ENCODE measurements around the gene NAALADL2.
"Not testable (repeated sequence)": the region's sequence is repeated elsewhere in the genome, so short reads cannot be mapped to it uniquely, and the experiment has no call there.

DNA sequence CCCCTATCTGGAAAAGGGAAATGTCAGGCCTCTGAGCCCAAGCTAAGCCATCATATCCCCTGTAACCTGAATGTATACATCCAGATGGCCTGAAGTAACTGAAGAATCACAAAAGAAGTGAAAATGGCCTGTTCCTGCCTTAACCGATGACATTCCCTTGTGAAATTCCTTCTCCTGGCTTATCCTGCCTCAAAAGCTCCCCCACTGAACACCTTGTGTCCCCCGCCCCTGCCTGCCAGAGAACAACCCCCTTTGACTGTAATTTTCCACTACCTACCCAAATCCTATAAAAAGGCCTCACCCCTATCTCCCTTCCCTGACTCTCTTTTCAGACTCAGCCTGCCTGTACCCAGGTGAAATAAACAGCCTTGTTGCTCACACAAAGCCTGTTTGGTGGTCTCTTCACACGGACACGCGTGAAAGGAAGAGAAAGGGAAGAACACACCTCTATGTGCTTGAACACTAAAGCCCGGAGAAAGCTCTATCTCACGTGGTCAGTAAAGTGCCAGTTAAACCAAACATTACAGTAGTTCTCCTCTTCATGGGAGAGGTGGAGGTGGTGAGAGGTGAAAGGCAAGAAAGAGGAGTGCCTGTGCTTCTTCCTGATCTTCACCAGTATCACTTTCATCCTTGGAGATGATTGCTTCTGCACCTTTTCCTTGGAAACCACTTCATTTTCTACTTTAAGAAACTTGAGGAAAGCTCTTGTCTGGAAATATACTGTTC lies 963.8 kb downstream of the NAALADL2 start:
- TF ChIP-seq, protein P1, sequence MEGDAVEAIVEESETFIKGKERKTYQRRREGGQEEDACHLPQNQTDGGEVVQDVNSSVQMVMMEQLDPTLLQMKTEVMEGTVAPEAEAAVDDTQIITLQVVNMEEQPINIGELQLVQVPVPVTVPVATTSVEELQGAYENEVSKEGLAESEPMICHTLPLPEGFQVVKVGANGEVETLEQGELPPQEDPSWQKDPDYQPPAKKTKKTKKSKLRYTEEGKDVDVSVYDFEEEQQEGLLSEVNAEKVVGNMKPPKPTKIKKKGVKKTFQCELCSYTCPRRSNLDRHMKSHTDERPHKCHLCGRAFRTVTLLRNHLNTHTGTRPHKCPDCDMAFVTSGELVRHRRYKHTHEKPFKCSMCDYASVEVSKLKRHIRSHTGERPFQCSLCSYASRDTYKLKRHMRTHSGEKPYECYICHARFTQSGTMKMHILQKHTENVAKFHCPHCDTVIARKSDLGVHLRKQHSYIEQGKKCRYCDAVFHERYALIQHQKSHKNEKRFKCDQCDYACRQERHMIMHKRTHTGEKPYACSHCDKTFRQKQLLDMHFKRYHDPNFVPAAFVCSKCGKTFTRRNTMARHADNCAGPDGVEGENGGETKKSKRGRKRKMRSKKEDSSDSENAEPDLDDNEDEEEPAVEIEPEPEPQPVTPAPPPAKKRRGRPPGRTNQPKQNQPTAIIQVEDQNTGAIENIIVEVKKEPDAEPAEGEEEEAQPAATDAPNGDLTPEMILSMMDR (IDR thresholded peaks at IDR 0.05) = not testable (repeated sequence)
- not testable (repeated sequence) for TF ChIP-seq POLR2A (IDR thresholded peaks at IDR 0.05)
